K562 (cell line): ENCODE measurements around the gene USP20. TPM values are rescaled to one million over a fixed set of nuclear protein-coding genes. Genes with fewer than 3 reads are reported as not detected.

Experiments used
- ADNP ChIP-seq: fragments of 200-800 bp; sonication (Bioruptor generic); IDR thresholded peaks from 2 replicates; pipeline ENCODE4 v1.6.1; 2016; ENCODE audit warnings: missing genetic modification characterization, missing compliant biosample characterization
- BRD9 ChIP-seq: fragments of 450-650 bp; IDR thresholded peaks from 2 replicates; pipeline ENCODE4 v1.6.1; 2018; ENCODE audit warnings: low read depth; ENCODE audit not compliant: partially characterized antibody
- CBX1 ChIP-seq: sonication (generic); IDR thresholded peaks from 2 replicates; pipeline ENCODE4 v1.6.1; 2016; ENCODE audit warnings: antibody characterized with exemption, low read depth, mild to moderate bottlenecking
- ETV6 ChIP-seq, 3 experiments: fragments of 150-350 bp in 1 of 3; sonication (generic) in 1 of 3; formaldehyde crosslinking in 1 of 3; IDR thresholded peaks; 2 replicates each; pipeline versions ENCODE4 v1.6.1 to v1.8.0; 2014 to 2022; ENCODE audit warnings: borderline replicate concordance in 2 of 3, low read depth in 2 of 3, antibody characterized with exemption in 1 of 3, low read length in 1 of 3, mild to moderate bottlenecking in 1 of 3, missing genetic modification reagents in 1 of 3
- MIER1 ChIP-seq: fragments of 450-650 bp; IDR thresholded peaks from 2 replicates; pipeline ENCODE4 v1.6.1; 2016; ENCODE audit warnings: antibody characterized with exemption, mild to moderate bottlenecking, low read depth
- MXI1 ChIP-seq: IDR thresholded peaks from 2 replicates; pipeline ENCODE4 v1.6.1; 2011; ENCODE audit warnings: low read depth, mild to moderate bottlenecking, improper control_type of control experiment, low read length
- NRF1 ChIP-seq, 2 experiments: fragments of 450-650 bp; IDR thresholded peaks in 1 of 2; conservative IDR thresholded peaks in 1 of 2; 2 replicates each; pipeline ENCODE4 v1.6.1; 2014; ENCODE audit warnings: mild to moderate bottlenecking in 2 of 2
- RBM25 ChIP-seq: fragments of 200-400 bp; formaldehyde crosslinking; IDR thresholded peaks from 2 replicates; pipeline ENCODE4 v1.6.1; 2018; ENCODE audit warnings: low read length, low read depth, moderate library complexity; ENCODE audit not compliant: severe bottlenecking
- ZBED1 ChIP-seq: IDR thresholded peaks from 2 replicates; pipeline ENCODE4 v1.6.1; 2014
- ZNF133 ChIP-seq: fragments of 250-450 bp; sonication (Bioruptor Pico); IDR thresholded peaks from 2 replicates; pipeline ENCODE4 v1.4.0; 2020; ENCODE audit warnings: mild to moderate bottlenecking
- ZNF77 ChIP-seq: fragments of 250-450 bp; sonication (Bioruptor Pico); IDR thresholded peaks from 2 replicates; pipeline ENCODE4 v1.5.0; 2020
- polyA plus RNA-seq, 8 experiments: library from polyadenylated mRNA; depleted of rRNA in 4 of 8; stranded (reverse) in 5 of 8; unstranded in 3 of 8; fragments of >200 nt; fragmentation: Nextera tagmentation in 2 of 8; fragmentation: Illumina TruSeq in 1 of 8; extraction: Ambion mirVana in 2 of 8; extraction: Trizol in 1 of 8; gene quantifications; 2 replicates each; pipeline versions ENCODE4 v1.2.1 to v1.2.3, GENCODE V29; 2011 to 2014; ENCODE audit warnings: inconsistent platforms in 1 of 8, missing spikeins in 1 of 8
- total RNA-seq, 7 experiments: library from RNA; depleted of rRNA in 6 of 7; stranded (reverse); fragments of >200 nt in 6 of 7; fragmentation: Illumina TruSeq in 2 of 7; extraction: Trizol in 2 of 7; gene quantifications; 2 replicates each; pipeline versions ENCODE4 v1.2.1 to v1.2.3, GENCODE V29; 2011 to 2021; ENCODE audit warnings: low replicate concordance in 1 of 7
- TF ChIP-seq, protein P1 (sequence below): sonication (generic); formaldehyde crosslinking; IDR thresholded peaks from 2 replicates; pipeline ENCODE4 v1.8.1; 2023; ENCODE audit warnings: mild to moderate bottlenecking, missing genetic modification reagents
- TF ChIP-seq, protein P2 (sequence below): fragments of 450-650 bp; formaldehyde crosslinking; IDR thresholded peaks from 2 replicates; pipeline ENCODE4 v1.4.0; 2022; ENCODE audit warnings: missing genetic modification characterization

Gene USP20
- total and polyA plus RNA-seq, 9 of the 15 experiments (the other 6 are each of a cell fraction or from before 2014, with no cell fraction given): 1.9 to 136 (median 49.1) TPM

DNA sequence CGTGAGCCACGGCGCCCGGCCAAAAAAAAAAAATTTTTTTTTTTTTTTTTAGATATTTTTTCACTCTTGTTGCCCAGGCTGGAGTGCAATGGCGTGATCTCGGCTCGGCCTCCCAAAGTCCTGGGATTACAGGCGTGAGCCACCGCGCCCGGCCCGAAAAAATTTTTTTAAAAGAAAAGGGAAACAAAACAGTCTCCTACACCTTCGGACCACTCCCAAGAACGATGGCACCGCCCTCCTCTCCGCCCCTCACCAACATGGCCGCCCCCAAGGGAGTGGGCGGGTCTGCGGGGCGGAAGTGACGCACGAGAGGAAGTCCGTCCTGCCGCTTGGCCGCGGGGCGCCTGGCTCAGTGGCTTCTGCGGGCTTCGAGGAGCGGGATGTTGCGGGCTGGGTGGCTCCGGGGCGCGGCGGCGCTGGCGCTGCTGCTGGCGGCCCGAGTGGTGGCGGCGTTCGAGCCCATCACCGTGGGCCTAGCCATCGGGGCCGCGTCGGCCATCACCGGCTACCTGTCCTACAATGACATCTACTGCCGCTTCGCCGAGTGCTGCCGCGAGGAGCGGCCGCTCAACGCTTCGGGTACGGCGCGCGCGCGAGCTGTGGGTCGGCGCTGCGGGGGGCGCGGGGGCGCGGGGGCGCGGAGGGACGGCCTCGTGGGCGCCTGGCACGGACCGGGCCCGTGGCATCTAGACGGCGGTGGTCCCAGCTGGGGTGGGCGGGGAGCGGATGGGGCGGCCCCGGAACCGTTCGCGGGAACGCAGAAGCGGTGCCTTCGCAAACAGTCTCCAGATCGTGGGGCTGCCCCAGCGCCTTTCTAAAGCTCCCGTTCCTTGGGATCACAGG lies 32.2 kb upstream of the USP20 start, which contains the start of gene TOR1B (continued):
- TF ChIP-seq MIER1 (no peak; the same call in 1 of the 2 replicates), MXI1 (peak; percentile 32; the same call in 1 of the 2 replicates), RBM25 (no peak), ZNF77 (CRISPR knock-in tag) (no peak), ADNP (tag) (no peak), CBX1 (0 out of 2 replicates have a peak, but pooled peaks have one; percentile 56), ZBED1 (0 out of 2 replicates have a peak, but pooled peaks have one; percentile 51), NRF1 (conservative IDR thresholded peaks at IDR 0.05 in 1 of 2, IDR thresholded peaks at IDR 0.05 in 1 of 2) (peak in 1 of 2 experiments; percentile 48; a peak in 3 of 4 replicates), ZNF133 (CRISPR knock-in tag) (no peak), ETV6 (IDR thresholded peaks at IDR 0.05; ENCODE audit: borderline replicate concordance in 1 of 2, low read depth in 2 of 2, low read length in 1 of 2) (no peak), ETV6 (CRISPR knock-in tag; IDR thresholded peaks at IDR 0.05; ENCODE audit: borderline replicate concordance) (no peak), BRD9 (no peak)
- TF ChIP-seq, protein P1, sequence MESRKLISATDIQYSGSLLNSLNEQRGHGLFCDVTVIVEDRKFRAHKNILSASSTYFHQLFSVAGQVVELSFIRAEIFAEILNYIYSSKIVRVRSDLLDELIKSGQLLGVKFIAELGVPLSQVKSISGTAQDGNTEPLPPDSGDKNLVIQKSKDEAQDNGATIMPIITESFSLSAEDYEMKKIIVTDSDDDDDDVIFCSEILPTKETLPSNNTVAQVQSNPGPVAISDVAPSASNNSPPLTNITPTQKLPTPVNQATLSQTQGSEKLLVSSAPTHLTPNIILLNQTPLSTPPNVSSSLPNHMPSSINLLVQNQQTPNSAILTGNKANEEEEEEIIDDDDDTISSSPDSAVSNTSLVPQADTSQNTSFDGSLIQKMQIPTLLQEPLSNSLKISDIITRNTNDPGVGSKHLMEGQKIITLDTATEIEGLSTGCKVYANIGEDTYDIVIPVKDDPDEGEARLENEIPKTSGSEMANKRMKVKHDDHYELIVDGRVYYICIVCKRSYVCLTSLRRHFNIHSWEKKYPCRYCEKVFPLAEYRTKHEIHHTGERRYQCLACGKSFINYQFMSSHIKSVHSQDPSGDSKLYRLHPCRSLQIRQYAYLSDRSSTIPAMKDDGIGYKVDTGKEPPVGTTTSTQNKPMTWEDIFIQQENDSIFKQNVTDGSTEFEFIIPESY (CRISPR knock-in tag): peak; percentile 62; the same call in 1 of the 2 replicates
- TF ChIP-seq, protein P2, sequence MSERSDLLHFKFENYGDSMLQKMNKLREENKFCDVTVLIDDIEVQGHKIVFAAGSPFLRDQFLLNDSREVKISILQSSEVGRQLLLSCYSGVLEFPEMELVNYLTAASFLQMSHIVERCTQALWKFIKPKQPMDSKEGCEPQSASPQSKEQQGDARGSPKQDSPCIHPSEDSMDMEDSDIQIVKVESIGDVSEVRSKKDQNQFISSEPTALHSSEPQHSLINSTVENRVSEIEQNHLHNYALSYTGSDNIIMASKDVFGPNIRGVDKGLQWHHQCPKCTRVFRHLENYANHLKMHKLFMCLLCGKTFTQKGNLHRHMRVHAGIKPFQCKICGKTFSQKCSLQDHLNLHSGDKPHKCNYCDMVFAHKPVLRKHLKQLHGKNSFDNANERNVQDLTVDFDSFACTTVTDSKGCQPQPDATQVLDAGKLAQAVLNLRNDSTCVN: no peak
